ENCODE measurements around the gene TSPAN4. TPM values are rescaled to one million over a fixed set of nuclear protein-coding genes. Genes with fewer than 3 reads are reported as not detected.
A peak's percentile ranks its signal among the peaks of the same experiment; 100 is the strongest.

TSPAN4 gene
- total RNA-seq, 1 donor from 2014 or later: 40.5 TPM

DNA sequence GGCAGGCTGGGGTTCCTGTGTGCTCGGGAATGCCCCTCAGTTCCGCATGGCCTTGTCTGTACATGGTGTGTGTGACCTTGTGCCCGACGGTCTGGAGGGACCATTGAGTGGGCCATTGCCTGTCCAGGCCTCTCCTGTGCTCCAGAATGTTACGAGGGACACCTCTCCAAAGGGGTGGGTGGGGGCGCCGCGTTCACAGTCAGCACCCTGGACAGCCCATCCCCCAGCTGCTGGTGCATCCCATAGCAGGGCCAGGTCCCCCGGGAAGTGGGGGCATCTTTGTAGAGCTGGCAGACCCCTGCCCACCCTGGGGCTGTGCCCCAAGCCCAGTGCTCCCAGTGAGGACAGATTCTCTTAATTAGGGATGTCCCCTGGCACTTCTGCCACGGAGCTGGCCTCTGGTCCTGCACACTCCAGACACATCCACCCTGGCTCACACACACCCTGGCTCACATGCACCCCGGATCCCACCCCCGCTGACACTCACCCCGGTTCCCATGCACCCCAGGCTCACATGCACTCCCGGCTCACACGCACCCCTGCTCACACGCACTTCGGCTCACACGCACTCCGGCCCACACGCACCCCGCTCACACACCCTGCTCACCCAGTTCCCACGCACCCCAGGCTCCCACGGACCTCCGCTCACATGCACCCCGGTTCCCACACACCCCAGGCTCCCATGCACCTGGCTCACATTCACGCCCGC is 15.6 kb downstream of the TSPAN4 start:
- DNase-seq: no peak
- ATAC-seq: no peak
- intact Hi-C loops (cut with micrococcal nuclease): no loop called here

DNA sequence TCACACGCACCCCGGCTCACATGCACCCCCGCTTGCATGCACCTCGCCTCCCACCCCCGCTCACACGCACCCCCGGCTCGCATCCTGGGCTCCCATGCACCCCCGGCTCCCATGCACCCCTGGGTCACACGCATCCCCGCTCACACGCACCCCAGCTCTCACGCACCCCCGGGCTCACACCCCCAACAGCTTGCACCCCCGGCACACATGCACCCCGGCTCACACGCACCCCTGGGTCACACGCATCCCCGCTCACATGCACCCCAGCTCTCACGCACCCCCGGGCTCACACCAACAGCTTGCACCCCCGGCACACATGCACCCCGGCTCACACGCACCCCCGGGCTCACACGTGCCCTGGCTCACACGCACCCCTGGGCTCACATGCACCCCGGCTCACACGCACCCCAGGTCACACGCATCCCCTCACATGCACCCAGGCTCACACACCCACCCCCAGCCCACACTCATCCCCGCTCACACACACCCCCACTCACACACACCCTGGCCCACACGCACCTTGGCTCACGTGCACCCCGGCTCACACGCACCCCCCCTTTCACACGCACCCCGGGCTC is 16.2 kb downstream of the TSPAN4 start:
- DNase-seq (no peak), ATAC-seq (no peak)
- intact Hi-C loops (cut with micrococcal nuclease): no loop called here

DNA sequence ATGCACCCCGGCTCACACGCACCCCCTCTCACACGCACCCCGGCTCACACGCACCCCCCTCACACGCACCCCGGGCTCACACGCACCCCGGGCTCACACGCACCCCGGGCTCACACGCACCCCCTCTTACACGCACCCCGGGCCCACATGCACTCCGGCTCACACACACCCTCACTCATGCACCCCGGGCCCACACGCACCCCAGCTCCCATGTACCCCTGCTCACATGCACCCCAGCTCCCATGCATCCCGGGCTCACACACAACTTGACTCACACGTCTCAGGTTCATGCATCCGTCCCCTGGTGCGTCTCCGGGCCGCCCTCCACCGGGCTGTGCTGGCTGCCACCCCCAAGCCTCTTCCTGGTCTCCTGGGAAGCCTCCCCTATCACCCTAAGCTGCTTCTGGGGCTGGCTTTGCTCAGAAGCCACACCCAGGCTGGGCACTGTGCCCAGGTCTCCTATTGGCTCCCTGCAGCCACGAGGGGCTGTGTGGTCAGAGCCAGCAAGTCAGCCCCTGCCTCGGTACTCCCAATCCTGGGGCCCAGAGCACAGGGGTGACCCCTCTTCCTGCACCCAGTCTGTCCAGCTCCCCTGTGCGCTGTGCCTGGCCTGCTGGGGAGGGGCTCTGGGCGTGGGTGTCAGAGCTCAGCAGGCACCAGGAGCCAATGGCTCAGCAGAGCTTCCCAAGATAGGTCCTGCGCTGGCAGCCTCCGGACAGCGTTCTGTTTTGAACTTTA is 16.9 kb downstream of the TSPAN4 start:
- ATAC-seq (peak; percentile 76), DNase-seq (peak; percentile 92)
- intact Hi-C loops (cut with micrococcal nuclease): no loop called here

DNA sequence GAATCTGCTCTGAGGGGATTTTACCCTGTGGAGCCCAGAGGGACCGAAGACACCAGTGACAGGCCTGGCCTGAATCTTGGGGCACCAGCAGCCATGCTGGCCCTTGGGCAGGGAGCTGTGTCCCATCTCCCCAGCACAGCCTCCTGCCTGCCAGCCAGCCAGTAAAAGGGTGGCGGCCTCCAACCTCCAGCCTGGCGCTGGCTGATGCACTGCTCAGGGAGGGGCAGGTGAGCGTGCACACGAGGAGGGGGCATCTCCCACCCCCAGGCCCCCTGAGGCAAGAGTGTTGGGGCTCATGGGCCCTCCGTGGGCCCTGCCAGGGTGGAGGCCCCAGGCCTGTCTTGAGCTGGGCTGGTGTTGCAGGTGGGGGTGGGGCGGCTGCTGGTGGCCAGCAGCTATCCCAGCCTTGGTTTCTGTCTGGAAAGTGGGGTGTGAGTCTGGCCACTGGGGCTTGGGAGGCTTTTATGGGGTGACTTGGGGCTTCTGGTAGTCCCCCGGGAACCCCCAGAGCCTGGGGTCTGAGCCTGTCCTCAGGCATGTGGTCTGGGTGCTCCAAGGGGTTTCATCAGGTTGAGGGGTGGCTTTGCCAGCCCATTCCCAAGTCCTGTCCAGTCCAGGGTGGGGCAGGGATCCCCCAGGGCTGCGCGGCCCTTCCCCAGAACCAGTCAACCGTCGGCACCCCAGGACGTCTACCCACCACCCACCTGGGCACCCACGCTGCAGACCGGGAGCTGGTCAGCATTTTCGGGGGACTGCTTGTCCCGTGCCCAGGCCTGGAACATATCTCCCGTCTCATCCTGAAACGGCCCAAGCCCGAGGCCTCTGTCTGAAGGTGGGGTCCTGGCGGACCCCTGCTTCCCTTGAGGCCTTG is 17.8 kb downstream of the TSPAN4 start:
- DNase-seq (no peak), ATAC-seq (no peak)
- intact Hi-C loops (cut with micrococcal nuclease): no loop called here

DNA sequence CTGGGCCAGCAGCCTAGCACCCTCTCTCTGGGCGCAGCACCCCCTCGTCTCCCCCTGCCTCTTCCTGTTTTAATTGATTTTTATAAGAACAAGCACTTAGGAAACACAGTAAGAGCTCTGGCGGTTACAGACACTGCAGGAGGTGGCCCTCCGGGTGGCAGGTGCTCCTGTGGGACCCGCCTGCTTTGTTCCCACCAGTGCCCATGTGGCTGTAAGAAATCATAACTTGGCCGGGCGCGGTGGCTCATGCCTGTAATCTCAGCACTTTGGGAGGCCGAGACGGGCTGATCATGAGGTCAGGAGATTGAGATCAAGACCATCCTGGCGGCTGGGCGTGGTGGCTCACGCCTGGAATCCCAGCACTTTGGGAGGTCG is 18.4 kb downstream of the TSPAN4 start:
- intact Hi-C loops (cut with micrococcal nuclease): no loop called here
- DNase-seq (no peak), ATAC-seq (no peak)

DNA sequence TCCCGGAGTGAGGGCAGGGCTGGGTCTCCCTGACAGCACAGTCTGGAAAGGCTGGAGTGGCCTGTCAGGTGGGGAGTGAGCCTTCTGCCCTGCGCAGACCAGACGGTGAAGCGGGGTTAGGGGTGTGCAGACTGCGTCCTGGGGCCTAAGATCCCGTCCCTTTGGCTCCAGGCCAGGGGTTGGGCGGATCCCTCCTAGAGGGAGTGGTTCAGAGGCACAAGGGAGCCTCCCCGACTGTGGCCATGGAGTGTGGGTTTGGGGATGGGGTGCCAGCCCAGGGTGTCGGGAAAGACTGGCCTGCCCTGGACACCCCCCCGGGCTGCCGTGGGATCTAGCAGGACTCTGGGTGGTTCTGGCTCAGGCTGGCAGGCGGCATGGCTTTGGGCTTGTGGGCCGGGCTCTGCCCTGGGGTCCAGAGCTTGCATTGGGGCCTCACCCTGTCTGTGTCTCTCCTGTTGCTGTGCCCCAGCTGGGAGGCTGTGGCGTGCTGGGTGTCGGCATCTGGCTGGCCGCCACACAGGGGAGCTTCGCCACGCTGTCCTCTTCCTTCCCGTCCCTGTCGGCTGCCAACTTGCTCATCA is 19.5 kb downstream of the TSPAN4 start:
- ATAC-seq (no peak), DNase-seq (peak; percentile 69)
- intact Hi-C loops (cut with micrococcal nuclease): no loop called here

DNA sequence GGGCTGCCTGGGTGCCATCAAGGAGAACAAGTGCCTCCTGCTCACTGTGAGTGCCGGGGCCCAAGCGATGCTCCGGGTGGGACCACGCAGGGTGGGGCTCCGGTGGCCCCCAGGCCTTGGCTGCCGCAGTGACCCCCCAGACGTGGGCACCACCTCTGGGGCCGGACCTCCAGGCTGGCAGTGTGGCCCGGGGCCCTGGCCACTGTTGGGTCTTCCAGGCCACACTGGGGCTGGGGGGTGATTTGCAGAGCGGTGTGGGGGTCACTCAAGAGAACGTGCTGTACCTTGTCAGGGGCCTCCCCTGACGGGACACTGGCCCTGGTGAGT is 20.0 kb downstream of the TSPAN4 start:
- DNase-seq: no peak

DNA sequence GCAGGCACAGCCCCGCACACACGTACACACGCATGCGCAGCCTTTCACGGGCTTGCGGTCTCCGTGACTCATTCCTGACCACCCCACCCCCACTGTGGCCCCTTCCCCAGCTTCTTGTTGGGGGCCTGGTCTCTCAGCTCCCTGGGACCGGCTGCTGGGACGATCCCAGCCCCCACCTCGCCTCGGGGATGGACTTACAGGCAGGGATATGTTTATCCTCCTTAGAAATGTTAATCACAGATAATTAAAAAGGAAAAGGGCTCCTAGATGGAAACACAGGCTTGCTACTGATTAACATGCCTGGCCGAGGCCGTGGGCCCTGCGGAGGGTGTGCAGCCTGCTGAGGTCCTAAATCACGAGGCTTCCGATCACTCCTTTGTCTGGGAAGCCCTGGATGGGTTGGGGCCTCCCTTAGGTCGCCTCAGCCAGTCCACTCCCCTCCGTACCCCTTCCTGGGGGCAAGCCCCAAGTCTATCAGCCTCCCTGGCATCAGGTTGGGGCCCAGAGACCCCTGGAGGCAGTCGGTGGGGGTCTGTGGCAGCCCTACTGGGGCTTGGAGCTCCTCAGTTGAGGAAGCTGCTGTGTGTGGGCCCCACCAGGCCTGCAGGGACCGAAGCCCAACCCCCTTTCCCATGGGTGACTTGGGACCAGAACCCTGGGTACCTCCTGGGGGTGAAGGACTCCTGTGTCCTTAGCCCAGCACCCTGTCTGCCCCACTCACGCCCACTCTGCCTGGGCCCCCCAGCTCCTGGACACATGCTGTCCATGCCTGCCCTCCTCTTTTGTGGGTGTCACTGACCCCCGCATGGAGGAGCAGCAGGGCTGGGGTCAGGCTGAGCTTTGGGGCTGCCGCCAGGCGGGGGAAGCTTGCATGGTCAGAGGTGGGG is 20.6 kb downstream of the TSPAN4 start:
- intact Hi-C loops (cut with micrococcal nuclease): no loop called here
- DNase-seq (no peak), ATAC-seq (no peak)

More for the DNA sequence above, 20.0 kb downstream of the TSPAN4 start:
- no peak for ATAC-seq
- intact Hi-C loops (cut with micrococcal nuclease): no loop called here

DNA sequence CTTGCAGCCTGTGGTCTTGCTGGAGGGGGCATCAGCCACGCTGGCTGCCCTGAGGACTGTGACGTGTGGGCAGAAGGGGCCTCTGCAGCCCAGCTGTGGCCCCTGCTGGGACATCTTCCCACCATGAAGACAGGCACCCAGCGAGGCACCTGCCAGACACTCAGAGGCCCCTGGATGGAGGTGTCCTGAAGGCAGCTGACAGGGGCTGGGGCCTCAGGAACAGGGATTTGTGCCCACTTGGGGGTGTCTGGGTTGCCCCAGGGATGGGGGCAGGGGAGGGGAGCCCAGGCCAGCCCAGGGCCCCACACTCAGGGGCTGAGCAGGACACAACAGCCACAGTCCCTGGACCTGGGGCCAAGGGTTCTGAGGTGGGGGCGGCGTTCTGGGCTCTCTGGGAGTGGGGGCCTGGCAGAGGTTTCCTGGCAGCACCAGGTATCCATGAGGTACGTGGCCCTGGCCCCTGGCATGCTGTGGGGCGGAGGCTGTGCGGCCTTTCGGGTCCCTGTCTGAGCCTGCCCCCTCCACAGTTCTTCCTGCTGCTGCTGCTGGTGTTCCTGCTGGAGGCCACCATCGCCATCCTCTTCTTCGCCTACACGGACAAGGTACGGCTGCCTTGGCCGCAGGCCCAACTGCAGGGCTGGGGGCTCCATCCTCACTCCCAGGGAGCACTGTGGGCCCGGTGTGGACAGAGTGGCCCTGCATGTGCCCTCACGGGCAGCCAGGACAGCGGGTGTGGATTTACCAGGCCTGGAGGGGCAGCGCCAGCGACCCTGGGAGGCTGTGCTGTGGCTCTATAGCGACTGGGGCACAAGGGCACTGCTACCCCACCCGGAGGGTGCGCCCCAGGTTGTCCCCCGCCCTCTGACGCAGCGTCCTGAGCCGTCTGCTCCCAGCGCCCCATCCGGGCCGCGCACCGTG is 21.5 kb downstream of the TSPAN4 start:
- DNase-seq (no peak), ATAC-seq (no peak)
- intact Hi-C loops (cut with micrococcal nuclease): no loop called here

DNA sequence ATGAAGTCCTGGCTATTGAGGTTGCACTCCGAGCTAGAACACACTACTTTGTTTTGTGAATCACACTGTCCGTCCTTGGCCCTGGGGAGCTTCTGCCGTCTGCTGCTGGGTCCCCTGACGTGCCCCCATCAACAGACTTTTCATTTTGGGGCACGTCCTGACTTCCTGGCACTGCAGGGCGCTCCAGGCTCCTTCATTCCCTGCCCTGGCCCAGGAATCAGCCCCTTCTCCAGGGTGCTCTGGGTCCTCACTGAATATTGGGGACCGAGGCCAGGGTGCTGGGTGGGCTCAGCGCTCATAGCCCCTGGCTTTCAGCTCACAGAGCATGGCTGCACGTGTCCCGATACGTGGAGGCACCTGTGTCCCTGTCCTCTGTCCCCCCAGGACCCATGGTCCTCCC is 22.2 kb downstream of the TSPAN4 start:
- no peak for DNase-seq
- no peak for ATAC-seq
- intact Hi-C loops (cut with micrococcal nuclease): no loop called here

DNA sequence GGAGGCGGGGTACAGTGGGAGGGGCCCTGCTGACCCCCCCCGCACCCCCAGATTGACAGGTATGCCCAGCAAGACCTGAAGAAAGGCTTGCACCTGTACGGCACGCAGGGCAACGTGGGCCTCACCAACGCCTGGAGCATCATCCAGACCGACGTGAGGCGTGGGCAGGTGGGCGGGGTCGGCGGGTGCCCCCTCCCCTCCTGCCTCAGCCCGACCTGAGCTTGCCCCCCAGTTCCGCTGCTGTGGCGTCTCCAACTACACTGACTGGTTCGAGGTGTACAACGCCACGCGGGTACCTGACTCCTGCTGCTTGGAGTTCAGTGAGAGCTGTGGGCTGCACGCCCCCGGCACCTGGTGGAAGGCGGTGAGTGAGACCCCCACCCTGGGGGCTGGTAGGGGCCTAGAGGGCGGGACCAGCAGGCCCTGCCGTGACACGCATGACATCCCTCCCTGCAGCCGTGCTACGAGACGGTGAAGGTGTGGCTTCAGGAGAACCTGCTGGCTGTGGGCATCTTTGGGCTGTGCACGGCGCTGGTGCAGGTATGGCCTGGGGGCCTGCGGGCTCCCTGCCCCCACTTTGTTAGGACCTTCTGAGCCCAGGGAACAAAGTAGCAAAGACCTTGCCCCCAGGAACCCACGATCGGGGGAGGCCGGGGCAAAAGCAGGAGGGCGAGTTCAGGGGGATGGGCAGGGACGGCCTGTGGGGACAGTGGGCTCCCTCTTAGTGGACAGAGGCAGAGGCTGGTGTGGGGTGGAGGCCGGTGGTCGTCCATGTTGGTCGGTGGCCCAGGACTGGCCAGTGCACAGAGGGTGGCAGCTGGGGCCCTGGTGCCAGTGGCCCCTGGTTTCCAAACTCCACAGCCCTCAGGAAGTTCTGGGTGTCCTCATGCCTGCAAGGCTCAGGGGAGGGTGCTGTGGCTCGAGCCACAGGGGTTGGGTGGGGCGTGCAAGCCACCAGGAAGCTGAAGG is 23.1 kb downstream of the TSPAN4 start:
- ATAC-seq (no peak), DNase-seq (no peak)
- intact Hi-C loops (cut with micrococcal nuclease): no loop called here

DNA sequence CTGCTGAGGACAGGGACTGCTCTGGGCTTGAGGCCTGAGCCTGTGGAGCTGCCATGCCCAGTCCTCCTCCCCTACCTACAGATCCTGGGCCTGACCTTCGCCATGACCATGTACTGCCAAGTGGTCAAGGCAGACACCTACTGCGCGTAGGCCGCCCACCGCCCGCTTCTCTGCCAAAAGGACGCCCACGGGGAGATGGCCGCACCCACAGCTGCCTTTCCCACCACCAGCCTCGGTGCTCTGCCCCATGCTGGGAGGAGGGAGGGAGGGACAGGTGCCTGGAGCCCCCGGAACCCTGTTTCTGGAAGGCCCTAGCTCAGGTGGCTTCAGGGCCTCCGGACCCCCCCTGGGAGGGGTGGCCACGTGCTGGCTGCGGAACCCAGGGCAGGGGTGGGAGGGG is 23.8 kb downstream of the TSPAN4 start:
- no peak for DNase-seq
- ATAC-seq: no peak
- intact Hi-C loops (cut with micrococcal nuclease): no loop called here

DNA sequence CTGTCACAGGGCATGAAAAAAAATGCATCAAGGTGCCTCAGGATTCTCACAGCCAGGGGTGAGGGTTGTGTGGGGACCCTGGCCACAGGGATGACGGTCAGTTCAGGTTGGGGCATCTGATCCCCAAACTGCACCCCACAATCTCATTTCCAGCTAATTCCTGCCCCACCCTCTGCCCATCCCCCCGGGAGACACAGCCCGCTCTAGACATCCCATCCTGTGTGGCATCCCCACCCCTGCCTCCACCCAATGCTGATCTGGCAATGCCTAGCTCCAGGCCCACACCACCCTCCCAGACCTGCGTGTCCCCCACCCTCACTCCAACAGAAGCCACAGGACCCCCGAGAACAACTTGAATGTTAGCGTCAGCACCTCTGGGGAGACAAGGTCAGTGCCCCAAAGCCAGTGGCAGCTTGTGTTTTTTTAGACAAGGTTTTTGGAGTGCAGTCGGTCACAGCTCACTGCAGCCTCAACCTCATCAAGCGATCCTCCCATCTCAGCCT is 25.3 kb downstream of the TSPAN4 start:
- ATAC-seq (no peak), DNase-seq (no peak)
- intact Hi-C loops (cut with micrococcal nuclease): no loop called here

DNA sequence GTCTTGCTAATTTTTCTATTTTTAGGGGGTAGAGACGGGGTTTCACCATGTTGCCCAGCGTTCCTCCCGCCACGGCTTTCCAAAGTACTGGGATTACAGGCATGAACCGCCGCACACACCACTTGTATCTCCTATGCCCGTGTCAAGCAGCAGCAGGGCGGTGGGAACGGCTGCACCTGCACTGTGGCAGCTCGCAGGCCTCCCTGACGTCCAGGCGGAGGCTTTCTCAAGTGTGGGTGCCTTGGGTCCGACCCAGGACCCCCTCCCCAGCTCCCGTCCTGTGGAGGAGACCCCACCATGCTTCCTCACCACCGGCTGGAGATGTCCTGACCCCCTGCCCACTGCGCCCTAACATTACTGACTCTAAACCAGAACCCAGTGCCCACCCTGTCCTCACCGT is 25.7 kb downstream of the TSPAN4 start:
- no peak for DNase-seq
- intact Hi-C loops (cut with micrococcal nuclease): no loop called here

DNA sequence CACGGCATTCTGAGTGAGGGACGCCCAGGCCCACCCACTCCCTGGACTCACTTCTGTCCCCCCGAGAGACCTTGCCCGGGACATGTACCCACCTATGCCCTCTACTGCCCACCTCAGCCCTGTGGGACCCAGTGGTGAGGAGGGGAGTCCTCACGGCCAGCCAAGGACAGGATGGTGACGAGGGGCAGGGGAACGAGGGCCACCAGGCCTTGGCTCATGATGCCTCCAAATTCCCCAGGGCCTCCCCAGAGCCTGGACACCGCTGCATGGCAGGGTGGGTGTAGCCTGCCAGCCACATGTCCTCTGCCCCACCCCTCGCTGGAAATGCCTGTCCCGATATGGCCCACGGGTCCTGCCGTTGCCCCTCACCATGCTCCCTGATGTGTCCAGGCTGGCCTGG is 26.1 kb downstream of the TSPAN4 start:
- DNase-seq: no peak
- intact Hi-C loops (cut with micrococcal nuclease): no loop called here
- ATAC-seq: no peak

More for the DNA sequence above, 25.7 kb downstream of the TSPAN4 start:
- no peak for ATAC-seq

DNA sequence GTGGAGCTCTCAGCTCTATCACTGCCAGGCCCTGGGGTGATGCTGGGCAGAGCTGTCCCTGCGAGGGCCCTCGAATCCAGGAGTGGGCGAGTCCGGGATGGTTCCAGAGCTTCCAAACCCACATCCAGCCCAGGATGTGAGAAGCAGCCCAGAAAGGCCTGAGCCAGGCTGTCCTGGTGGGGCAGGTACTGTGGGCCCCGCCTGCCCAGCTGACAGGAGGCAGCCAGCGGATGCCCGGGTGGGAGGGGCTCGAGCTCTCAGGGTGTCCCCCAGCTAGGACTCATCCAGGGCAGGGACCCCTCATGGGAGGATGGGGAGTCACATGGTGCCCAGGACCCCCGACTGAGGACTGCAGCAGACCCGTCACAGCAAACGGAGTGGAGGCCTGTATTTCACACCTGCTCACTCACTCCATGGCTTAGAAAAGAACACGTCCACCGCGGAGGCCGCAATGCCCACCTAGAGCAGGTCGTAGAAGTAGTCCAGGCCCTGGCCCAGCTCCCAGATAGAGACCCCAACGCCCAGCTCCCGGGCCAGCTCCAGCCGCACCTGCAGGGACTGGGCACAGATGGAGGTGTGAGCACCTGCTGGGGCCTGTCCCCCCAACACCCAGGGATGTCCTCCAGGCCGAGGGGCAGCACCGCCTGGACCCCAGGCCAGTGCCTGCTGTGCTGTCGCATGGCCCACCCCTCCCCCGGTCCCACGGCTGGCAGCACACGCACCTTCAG is 26.9 kb downstream of the TSPAN4 start:
- DNase-seq (no peak), ATAC-seq (no peak)
- intact Hi-C loops (cut with micrococcal nuclease): no loop called here

Data from left ventricle myocardium superior (tissue), 1 donor.